ENCODE results near the gene CA4.
"Not testable (repeated sequence)": the region's sequence is repeated elsewhere in the genome, so short reads cannot be mapped to it uniquely, and the experiment has no call there.

CA4 gene

GRCh38 chr17:60149691-60150582, at the start of gene CA4:
CA4 (plus strand) TSS chr17:60149973; CDS start chr17:60150035, 62 bp downstream.
- Histone ChIP-seq H3K27me3 (replicated peaks; ENCODE audit: control insufficient read depth, insufficient read depth, low read length) (peaks cover 58% of the 10 kb centered on the region), H3K9ac (ENCODE audit: low read length) (no peak within 1 kb of the TSS), H3K36me3 (ENCODE audit: control insufficient read depth, insufficient read depth, low read length, severe bottlenecking) (no peaks in the 10 kb centered on the region), H3K4me1 (ENCODE audit: control insufficient read depth, insufficient read depth, low read length) (peaks cover 20% of the 10 kb centered on the region), H3K4me3 (ENCODE audit: low read length) (no peak within 1 kb of the TSS), H3K9me3 (ENCODE audit: control insufficient read depth, low read length) (no peaks in the 10 kb centered on the region)
- no peak for DNase-seq (ENCODE audit: low read depth)

- not testable (repeated sequence) for H3K36me3 ChIP-seq (ENCODE audit: control insufficient read depth, insufficient read depth, low read length, severe bottlenecking); H3K4me3 ChIP-seq (ENCODE audit: low read length); DNase-seq (ENCODE audit: low read depth); H3K9me3 ChIP-seq (ENCODE audit: control insufficient read depth, low read length); H3K27me3 ChIP-seq (replicated peaks; ENCODE audit: control insufficient read depth, insufficient read depth, low read length); H3K9ac ChIP-seq (ENCODE audit: low read length)
- peaks cover 25% of the 10 kb centered on the region for H3K4me1 ChIP-seq (ENCODE audit: control insufficient read depth, insufficient read depth, low read length)
Observed at GRCh38 chr17:60100577-60100976, 49.2 kb upstream of the CA4 start.

- Histone ChIP-seq H3K4me1 (ENCODE audit: control insufficient read depth, insufficient read depth, low read length) (peaks cover 19% of the 10 kb centered on the region), H3K9ac (ENCODE audit: low read length) (peak overlapping the region; percentile 75), H3K4me3 (ENCODE audit: low read length) (peak overlapping the region; percentile 64)
- not testable (repeated sequence) for DNase-seq (ENCODE audit: low read depth); H3K9me3 ChIP-seq (ENCODE audit: control insufficient read depth, low read length); H3K27me3 ChIP-seq (replicated peaks; ENCODE audit: control insufficient read depth, insufficient read depth, low read length); H3K36me3 ChIP-seq (ENCODE audit: control insufficient read depth, insufficient read depth, low read length, severe bottlenecking)
Observed at GRCh38 chr17:60102015-60102631, 47.6 kb upstream of the CA4 start.

- no peaks in the 10 kb centered on the region for H3K27me3 ChIP-seq (replicated peaks; ENCODE audit: control insufficient read depth, insufficient read depth, low read length)
- H3K9ac ChIP-seq (ENCODE audit: low read length) = peak overlapping the region; percentile 75
- peaks cover 19% of the 10 kb centered on the region for H3K4me1 ChIP-seq (ENCODE audit: control insufficient read depth, insufficient read depth, low read length)
- DNase-seq (ENCODE audit: low read depth) = peak; percentile 48
- H3K9me3 ChIP-seq (ENCODE audit: control insufficient read depth, low read length) = no peaks in the 10 kb centered on the region
- H3K4me3 ChIP-seq (ENCODE audit: low read length) = peak overlapping the region; percentile 64
- H3K36me3 ChIP-seq (ENCODE audit: control insufficient read depth, insufficient read depth, low read length, severe bottlenecking) = no peaks in the 10 kb centered on the region
Observed at GRCh38 chr17:60102632-60103096, 47.1 kb upstream of the CA4 start.

- no peak for DNase-seq (ENCODE audit: low read depth)
- Histone ChIP-seq H3K36me3 (ENCODE audit: control insufficient read depth, insufficient read depth, low read length, severe bottlenecking) (no peaks in the 10 kb centered on the region), H3K27me3 (replicated peaks; ENCODE audit: control insufficient read depth, insufficient read depth, low read length) (no peaks in the 10 kb centered on the region), H3K4me3 (ENCODE audit: low read length) (peak overlapping the region; percentile 11), H3K9me3 (ENCODE audit: control insufficient read depth, low read length) (no peaks in the 10 kb centered on the region), H3K4me1 (ENCODE audit: control insufficient read depth, insufficient read depth, low read length) (peaks cover 19% of the 10 kb centered on the region), H3K9ac (ENCODE audit: low read length) (peak overlapping the region; percentile 29)
Observed at GRCh38 chr17:60103957-60104356, 45.8 kb upstream of the CA4 start.

DNA sequence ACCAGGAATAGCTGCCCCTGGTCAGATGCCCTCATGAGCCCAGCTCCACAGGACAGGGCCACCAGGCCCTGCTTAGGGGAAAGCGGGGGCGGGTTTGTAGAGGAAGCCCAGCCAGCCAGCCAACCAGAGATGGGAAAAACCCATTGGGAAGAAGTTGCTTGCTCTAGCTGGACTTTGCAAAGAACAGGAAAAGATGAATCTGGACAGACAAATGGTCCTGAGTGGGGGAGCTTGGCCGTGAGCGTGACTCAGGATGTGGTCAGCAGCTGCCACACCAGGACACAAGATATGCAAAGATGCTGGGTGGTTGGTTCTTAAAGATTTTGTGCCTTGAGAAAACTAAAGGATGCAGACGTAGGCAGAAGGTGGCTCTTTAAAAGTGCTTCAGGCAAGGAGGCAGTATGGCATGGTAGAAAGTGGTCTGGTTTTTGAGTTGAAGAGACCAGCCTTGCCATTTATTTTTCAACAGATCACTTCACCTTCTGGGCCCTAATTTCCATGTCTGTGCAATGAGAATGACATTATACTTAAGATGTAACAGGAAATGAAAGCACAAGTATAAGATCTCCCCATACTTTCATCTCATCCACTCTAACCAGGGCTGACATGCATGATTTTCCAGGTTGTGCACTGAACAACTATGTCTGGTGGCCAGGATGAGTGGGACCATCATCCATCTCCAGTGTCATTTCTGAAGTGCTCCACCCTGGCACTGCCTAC, 43.3 kb upstream of the CA4 start:
- Histone ChIP-seq H3K9me3 (ENCODE audit: control insufficient read depth, low read length) (no peaks in the 10 kb centered on the region), H3K36me3 (ENCODE audit: control insufficient read depth, insufficient read depth, low read length, severe bottlenecking) (no peaks in the 10 kb centered on the region), H3K4me1 (ENCODE audit: control insufficient read depth, insufficient read depth, low read length) (peaks cover 16% of the 10 kb centered on the region), H3K4me3 (ENCODE audit: low read length) (no peak overlapping the region), H3K27me3 (replicated peaks; ENCODE audit: control insufficient read depth, insufficient read depth, low read length) (no peaks in the 10 kb centered on the region), H3K9ac (ENCODE audit: low read length) (no peak overlapping the region)
- peak; percentile 41 for DNase-seq (ENCODE audit: low read depth)

GRCh38 chr17:60107526-60108257, 42.1 kb upstream of the CA4 start:
- DNase-seq (ENCODE audit: low read depth) = peak; percentile 34
- H3K4me1 ChIP-seq (ENCODE audit: control insufficient read depth, insufficient read depth, low read length) = peaks cover 14% of the 10 kb centered on the region
- H3K36me3 ChIP-seq (ENCODE audit: control insufficient read depth, insufficient read depth, low read length, severe bottlenecking) = no peaks in the 10 kb centered on the region
- H3K27me3 ChIP-seq (replicated peaks; ENCODE audit: control insufficient read depth, insufficient read depth, low read length) = no peaks in the 10 kb centered on the region
- no peaks in the 10 kb centered on the region for H3K9me3 ChIP-seq (ENCODE audit: control insufficient read depth, low read length)
- no peak overlapping the region for H3K9ac ChIP-seq (ENCODE audit: low read length)
- H3K4me3 ChIP-seq (ENCODE audit: low read length) = no peak overlapping the region

GRCh38 chr17:60108309-60108708, 41.5 kb upstream of the CA4 start:
- not testable (repeated sequence) for H3K36me3 ChIP-seq (ENCODE audit: control insufficient read depth, insufficient read depth, low read length, severe bottlenecking); H3K4me1 ChIP-seq (ENCODE audit: control insufficient read depth, insufficient read depth, low read length); H3K4me3 ChIP-seq (ENCODE audit: low read length); H3K9me3 ChIP-seq (ENCODE audit: control insufficient read depth, low read length); H3K9ac ChIP-seq (ENCODE audit: low read length); H3K27me3 ChIP-seq (replicated peaks; ENCODE audit: control insufficient read depth, insufficient read depth, low read length); DNase-seq (ENCODE audit: low read depth)

- H3K9ac ChIP-seq (ENCODE audit: low read length) = no peak overlapping the region
Observed at GRCh38 chr17:60108712-60109111, 41.1 kb upstream of the CA4 start.

DNA sequence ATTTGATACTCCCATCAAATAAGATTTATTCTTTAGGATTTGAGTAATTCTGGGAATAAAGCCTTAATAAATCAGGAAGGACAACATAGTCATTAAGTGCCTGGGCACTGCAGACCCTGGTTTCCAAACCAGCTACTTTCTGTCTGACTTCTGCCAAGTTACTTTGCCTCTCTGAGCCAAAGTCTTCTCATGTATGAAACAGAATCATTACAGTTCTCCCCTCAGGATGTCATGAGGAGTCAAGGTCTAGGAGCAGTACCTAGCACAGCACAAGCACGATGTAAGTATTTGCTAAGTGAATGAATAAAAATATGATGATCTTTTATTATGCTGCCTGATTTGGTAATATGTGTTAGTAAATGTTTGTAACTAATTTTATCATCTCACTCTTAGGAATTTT, 40.6 kb upstream of the CA4 start:
- H3K4me3 ChIP-seq (ENCODE audit: low read length) = no peak overlapping the region
- peaks cover 1% of the 10 kb centered on the region for H3K4me1 ChIP-seq (ENCODE audit: control insufficient read depth, insufficient read depth, low read length)
- no peaks in the 10 kb centered on the region for H3K9me3 ChIP-seq (ENCODE audit: control insufficient read depth, low read length)
- H3K36me3 ChIP-seq (ENCODE audit: control insufficient read depth, insufficient read depth, low read length, severe bottlenecking) = no peaks in the 10 kb centered on the region
- no peak overlapping the region for H3K9ac ChIP-seq (ENCODE audit: low read length)
- H3K27me3 ChIP-seq (replicated peaks; ENCODE audit: control insufficient read depth, insufficient read depth, low read length) = no peaks in the 10 kb centered on the region
- DNase-seq (ENCODE audit: low read depth) = no peak

More at GRCh38 chr17:60108712-60109111, 41.1 kb upstream of the CA4 start:
- Histone ChIP-seq H3K9me3 (ENCODE audit: control insufficient read depth, low read length) (no peaks in the 10 kb centered on the region), H3K36me3 (ENCODE audit: control insufficient read depth, insufficient read depth, low read length, severe bottlenecking) (no peaks in the 10 kb centered on the region), H3K4me1 (ENCODE audit: control insufficient read depth, insufficient read depth, low read length) (peaks cover 6% of the 10 kb centered on the region), H3K27me3 (replicated peaks; ENCODE audit: control insufficient read depth, insufficient read depth, low read length) (no peaks in the 10 kb centered on the region), H3K4me3 (ENCODE audit: low read length) (no peak overlapping the region)
- DNase-seq (ENCODE audit: low read depth) = no peak

Data from adipocyte (in vitro differentiated cells).